Measurements from ENCODE around the gene CAPZB.
A peak's percentile ranks its signal among the peaks of the same experiment; 100 is the strongest.

The CAPZB gene

DNA sequence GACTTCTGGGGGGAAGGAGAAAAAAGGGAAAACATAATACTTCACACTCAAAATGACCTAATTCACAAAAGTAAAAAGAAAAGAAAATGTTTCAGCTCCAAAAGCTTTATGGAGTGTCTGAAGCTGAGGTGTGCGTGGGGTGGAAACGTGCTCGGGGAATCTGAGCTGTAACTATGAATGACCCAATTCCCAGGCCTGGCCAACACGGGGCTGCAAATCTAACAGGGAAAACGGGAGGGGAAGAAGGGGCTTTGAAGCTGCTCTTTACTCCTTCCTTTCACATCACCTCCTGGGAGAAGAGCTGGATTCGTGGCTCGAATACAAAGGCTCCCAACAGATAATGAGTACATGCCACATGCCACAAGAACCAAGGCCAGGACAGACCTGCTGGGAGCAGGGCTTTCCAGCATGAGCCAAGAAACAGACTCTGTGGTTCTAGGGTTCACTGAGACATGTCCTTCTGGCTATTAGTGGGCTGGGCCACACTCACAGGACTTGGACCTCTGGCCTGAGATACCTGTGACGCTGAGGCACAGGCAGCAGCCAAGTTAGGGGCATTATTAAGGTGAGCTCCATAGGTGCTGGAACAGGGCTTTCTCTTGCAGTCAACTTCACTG is 121.7 kb downstream of the CAPZB start:
- no peak for DNase-seq

- no peak for DNase-seq
Observed at GRCh38 chr1:19361611-19362147, 123.7 kb downstream of the CAPZB start.

GRCh38 chr1:19360843-19361610 is 124.3 kb downstream of the CAPZB start:
- DNase-seq, result no peak

GRCh38 chr1:19360432-19360831 is 124.9 kb downstream of the CAPZB start:
- no peak for DNase-seq

DNA sequence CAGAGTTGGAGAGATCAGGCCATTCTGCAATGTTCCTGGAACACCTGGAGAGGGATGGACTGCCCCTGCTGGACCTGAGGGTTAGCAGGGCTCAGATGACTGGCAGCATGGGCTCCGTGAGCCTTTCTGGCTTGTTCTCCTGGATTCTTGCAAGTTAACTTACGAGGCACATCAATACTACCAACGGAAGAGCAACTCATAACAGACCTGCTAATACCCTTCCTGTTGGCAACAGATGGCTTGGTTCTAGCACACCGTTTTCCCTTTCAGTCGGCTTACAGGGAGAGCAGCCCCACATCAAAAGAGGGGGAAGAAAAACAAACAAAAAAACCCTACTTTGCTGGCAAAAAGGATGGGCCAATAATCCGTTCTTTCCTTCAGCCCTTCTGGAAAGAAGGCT is 125.3 kb downstream of the CAPZB start:
- DNase-seq, result no peak

DNA sequence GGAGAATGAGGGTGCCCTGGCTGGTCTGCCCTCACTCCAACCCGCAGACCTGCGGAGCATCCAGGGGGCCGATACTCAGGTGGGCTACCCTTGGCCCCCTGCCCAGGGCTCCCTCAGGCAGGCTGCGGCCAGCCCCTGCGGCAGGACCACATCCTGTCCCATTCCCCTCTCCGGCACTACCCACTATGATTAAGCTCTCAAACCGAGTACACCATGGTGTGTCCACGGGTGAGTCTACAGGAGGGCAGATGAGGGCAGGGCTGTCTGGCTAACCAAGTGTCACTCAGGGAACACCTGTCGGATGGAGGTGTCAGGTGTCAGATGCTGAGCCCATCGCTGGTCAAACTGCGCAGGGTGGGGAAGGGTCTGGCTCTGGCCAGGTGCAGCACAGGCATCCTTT is 126.0 kb downstream of the CAPZB start:
- DNase-seq, result no peak

DNA sequence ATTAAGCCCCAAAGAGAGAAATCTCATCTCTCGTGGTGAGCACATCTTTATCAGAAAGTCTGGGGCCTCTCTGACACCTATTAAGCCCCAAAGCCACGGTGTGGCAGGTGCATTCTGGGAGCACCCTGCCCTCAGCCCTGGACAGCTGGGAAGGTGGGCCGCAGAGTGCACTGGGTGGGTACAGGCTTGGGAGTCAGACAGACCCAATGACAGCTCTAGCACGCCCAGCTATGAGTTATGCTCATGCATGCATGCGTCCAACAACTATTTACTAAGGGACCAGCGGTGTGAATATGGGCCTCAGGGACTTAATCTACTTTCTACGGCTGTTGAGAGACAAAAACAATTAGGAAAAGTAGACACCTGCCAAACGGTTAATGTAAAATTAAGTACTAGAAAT is 126.6 kb downstream of the CAPZB start:
- no peak for DNase-seq

DNA sequence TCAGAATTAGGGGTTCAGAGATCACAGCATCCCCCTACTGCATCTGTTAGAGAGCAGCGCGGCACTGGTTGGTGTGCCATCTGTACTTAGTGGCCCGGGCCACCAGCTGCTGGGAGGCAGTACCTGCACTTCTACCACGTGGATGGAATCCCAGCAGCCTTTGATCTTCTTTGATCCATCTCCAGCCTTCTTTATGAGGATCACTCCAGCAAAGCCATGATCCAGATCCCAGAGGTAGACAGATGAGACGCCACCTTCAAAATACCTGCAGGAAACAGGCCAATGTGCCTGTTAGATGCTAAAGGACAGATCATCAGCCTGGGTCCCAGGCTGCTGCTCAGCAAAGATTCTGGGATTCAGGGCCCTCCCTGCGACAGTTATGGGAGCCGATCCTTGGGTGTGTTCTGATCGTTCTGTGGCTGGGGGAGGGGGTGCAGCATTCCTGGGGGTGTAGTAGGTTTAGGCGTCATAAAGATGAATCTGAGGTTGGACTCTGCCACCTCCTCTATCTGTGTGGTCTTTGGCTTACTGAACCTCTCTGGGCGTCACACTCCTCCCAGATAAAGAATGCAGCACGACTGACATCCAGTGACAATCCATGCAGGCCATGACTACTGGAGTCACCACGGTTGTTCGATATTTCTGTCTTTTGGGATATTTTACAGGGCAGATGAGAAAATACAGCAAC is 127.9 kb downstream of the CAPZB start:
- DNase-seq, result no peak

DNA sequence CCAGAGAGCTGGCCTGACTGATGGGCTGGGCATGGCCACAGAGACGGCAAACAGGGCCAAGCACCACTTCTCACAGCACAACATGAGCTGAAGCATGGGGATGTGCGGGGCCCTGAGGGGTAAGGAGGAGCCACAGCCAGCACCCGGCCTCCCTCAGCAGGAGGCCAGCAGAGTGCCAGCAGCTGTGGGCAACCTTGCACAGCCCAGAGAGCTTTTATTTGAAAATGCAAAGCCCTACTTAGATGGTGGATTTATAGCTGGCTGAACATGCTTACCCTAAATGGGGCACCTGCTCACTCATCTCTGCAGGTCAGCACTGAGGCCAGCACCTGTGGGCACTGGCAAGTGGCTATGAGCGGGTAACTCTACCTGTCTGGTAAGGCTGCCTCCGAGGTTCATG is 129.1 kb downstream of the CAPZB start:
- DNase-seq, result no peak

- DNase-seq, result no peak
Observed at GRCh38 chr1:19354531-19354981, 130.8 kb downstream of the CAPZB start.

GRCh38 chr1:19353596-19353995 is 131.7 kb downstream of the CAPZB start:
- no peak for DNase-seq

- DNase-seq, result no peak
Observed at GRCh38 chr1:19352839-19353238, 132.5 kb downstream of the CAPZB start.

- no peak for DNase-seq
Observed at GRCh38 chr1:19351873-19352272, 133.5 kb downstream of the CAPZB start.

DNA sequence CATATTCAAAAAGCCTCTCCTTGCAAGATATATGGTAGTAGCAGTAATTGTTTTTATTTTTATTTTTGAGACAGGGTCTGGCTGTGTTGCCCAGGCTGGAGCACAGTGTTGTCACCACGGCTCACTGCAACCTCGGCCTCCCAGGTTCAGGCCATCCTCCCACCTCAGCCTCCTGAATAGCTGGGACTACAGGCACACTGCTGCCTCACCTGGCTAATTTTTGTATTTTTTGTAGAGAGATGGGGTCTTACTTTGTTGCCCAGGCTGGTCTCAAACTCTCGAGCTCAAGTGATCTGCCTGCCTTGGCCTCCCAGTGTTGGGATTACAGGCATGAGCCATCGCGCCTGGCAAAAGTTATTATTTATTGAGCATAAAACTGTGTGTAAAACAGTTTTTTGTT is 134.8 kb downstream of the CAPZB start:
- no peak for DNase-seq

- no peak for DNase-seq
Observed at GRCh38 chr1:19349999-19350398, 135.3 kb downstream of the CAPZB start.

DNA sequence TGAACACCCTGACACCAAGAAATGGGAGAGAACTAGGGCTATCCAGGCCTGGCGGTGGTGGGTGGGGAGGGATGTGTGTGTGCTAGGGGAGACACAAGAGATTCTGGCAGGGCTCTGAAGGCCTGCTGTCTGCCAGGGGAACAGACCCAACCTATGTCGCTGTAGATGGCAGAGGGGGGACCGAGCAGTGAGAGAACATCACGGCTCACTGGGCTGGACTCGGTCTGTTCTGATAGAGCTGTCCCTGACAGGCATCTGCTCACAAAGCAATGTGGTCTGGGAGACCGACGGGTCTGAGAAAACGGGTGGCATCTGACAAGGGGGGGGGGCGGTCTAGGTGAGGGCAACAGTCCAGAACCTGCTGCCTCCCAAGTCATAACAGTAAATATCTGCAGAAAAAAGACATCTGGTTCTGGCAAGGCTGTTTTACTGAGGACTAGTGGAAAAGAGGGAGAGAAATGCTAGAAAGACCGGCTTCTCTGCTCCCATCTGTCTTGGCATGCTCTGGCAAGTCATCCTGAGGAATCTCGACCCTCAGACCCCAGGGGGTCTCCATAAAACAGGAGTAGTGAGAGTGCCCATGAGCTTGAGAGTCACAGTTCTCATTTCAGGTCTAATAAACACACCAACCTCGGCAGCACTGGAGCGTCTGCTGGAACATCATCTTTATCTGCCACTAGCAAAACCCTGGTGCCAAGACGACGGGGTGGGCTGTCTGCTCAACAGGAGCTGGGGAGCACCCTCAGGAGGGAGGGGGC is 136.7 kb downstream of the CAPZB start:
- DNase-seq, result no peak

DNA sequence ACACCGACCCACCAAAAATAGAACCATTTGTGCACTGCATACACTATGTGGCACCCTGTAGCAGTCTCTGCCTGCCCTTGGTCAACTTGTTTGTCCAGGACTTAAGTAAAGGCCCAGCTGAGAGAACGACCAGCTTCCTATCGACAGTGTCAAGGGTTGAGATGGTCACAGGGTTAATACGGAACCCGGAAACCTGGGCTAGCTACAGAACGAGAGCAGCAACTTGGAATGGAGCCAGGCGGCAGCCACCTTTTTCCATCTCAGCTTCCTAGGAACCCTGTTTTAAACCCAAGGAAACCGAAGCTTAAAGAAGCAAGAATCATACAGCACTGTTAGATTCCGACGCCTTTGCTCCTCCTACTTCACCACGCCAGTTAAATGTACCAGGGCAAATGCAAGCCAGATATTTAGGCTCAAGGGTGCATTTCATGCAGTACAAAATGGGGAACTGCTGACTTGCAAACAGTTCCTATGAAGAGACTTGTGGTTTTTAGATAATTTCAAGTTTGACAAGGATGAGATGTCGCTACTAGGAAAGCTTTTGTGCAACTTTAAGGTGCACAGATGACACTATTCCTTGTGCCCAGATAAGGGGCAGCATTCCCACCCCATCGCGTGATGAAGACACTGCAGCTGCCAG is 137.7 kb downstream of the CAPZB start:
- peak; percentile 37 for DNase-seq

- no peak for DNase-seq
Observed at GRCh38 chr1:19346026-19346425, 139.3 kb downstream of the CAPZB start.

DNA sequence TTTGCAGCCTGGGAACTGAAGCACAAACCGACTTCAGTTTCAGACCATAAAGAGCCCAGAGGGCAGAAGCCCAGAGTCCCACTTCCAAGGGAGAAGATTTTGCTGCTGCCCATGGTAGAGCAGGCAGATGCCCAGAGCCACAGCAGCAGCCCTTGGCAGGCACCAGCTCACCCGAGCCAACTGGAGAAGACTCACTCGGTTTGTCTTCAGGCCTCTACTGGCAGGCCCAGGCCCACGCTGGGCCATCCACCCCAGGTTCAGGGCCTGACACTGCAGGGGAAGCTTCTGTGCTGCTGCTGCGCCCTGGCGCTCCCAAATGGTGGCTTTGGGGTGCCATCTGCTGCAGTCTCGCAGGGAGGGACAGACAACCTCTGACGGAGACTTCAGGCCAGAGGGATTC is 139.9 kb downstream of the CAPZB start:
- DNase-seq, result no peak

GRCh38 chr1:19344831-19345230 is 140.5 kb downstream of the CAPZB start:
- no peak for DNase-seq

DNA sequence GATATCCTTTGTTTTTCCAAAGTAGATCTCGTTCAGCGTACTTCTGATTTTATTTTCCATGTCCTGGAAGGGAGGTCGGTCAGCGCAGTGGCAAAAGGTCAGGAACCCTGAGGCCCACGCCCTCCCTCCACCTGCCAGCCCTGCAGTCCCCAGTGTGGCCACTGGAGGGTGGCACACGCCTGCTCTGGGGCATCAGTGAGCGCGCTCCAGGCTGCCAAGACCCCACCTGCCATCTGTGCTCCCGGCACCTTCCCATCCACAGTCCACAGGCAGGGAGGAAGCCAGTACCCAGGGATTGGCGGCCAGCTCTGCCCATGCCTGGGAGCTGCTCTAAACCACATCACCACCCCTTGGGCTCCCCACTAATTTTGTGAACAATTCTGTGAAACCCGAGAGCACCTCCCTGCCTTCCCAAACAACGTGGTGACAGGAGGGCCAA is 140.9 kb downstream of the CAPZB start:
- no peak for DNase-seq

GRCh38 chr1:19343617-19344350 is 141.6 kb downstream of the CAPZB start:
- DNase-seq, result no peak

Data from GF-D8 (cell line).